Uterus (tissue), 2 donors: ENCODE results near the gene TOGARAM2.

ENCODE experiments used
- POLR2A ChIP-seq, 2 donors: fragments of 450-650 bp; IDR thresholded peaks; one replicate each; pipeline ENCODE4 v1.6.1; 2016; ENCODE audit warnings: antibody characterized with exemption in 2 of 2, mild to moderate bottlenecking in 1 of 2, moderate library complexity in 1 of 2
- TF ChIP-seq, protein P1 (sequence below), 4 experiments: fragments of 200-600 bp in 2 of 4; fragments of 450-650 bp in 2 of 4; sonication (generic) in 2 of 4; IDR thresholded peaks; one replicate each; pipeline ENCODE4 v1.5.1; 2016 to 2019; ENCODE audit warnings: antibody characterized with exemption in 4 of 4, mild to moderate bottlenecking in 2 of 4, moderate library complexity in 1 of 4

DNA sequence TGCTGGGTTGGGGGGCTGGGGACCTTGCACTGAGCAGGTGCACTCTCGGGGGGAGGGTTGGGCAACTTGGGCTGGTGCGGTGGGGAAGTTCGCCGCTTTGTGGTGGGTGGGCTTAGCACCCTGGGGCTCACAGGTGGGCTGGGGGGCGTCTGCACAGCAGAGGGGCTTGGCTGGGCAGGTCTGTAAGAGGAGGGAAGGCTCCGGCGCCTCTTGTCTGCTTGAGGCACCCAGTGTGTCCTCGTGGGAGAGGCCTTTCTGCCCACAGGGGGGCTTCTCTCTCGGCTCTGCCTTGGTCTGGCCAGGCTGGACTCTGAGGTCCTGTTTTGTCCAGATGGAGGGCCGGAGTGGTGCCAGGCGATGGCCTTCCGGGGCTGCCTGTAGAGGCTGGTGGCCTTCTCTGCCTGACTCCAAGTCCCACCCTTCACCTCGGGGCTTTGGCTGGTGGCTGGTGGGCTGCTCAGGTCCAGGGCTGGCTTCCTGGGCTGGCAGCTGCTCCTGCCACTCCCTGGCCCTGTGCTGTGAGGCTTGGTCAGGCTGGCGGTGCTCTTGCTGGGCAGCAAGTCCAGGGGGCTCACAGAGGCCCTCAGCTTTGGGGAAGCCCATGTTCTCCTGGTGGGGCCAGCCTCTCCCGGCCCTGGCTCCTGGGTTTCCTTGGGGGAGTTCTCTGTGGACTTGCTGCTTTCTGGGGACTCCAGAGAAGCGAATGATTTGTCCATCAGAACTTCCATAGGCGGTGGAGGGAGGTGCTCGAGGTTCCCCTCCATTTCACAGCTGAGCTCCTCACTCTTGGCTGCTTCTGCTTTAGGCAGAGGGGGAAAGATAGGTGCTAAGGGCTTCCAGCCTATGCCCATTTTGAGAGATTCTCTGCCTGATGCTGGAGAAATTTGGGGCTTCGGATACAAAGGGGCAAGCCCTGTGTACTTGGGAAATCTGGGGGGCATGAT, 90.2 kb downstream of the TOGARAM2 start:
- TF ChIP-seq, protein P1, sequence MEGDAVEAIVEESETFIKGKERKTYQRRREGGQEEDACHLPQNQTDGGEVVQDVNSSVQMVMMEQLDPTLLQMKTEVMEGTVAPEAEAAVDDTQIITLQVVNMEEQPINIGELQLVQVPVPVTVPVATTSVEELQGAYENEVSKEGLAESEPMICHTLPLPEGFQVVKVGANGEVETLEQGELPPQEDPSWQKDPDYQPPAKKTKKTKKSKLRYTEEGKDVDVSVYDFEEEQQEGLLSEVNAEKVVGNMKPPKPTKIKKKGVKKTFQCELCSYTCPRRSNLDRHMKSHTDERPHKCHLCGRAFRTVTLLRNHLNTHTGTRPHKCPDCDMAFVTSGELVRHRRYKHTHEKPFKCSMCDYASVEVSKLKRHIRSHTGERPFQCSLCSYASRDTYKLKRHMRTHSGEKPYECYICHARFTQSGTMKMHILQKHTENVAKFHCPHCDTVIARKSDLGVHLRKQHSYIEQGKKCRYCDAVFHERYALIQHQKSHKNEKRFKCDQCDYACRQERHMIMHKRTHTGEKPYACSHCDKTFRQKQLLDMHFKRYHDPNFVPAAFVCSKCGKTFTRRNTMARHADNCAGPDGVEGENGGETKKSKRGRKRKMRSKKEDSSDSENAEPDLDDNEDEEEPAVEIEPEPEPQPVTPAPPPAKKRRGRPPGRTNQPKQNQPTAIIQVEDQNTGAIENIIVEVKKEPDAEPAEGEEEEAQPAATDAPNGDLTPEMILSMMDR (IDR thresholded peaks at IDR 0.05), result no peak
- TF ChIP-seq POLR2A (IDR thresholded peaks at IDR 0.05), result no peak
